NCI-H748 (cell line): ENCODE measurements around the gene NT5C.
"Not testable (repeated sequence)": the region's sequence is repeated elsewhere in the genome, so short reads cannot be mapped to it uniquely, and the experiment has no call there.

Experiments
- DNase-seq: peaks from one replicate; lab custom pipeline; 2025; ENCODE audit not compliant: unreplicated experiment; lab: John Stamatoyannopoulos, UW

The NT5C gene

DNA sequence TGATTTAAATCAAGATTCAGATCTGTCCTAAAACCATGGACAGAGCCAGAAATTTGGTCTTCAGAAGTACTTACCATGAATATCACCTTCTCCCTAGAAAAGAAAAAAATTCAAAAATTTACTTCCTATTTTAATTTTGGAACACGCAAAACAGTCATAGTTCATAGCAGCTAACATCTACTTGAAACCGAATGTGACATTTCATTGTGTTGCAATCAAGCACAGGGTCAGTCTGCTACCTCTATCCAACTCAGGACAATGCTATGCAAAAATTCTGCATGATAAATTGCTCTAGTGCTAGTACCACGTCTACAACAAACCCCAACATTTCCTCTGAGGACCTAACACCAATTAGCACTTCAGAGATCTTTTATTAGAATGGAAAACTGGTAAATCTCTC is 15.1 kb upstream of the NT5C start:
- no peak for DNase-seq

DNA sequence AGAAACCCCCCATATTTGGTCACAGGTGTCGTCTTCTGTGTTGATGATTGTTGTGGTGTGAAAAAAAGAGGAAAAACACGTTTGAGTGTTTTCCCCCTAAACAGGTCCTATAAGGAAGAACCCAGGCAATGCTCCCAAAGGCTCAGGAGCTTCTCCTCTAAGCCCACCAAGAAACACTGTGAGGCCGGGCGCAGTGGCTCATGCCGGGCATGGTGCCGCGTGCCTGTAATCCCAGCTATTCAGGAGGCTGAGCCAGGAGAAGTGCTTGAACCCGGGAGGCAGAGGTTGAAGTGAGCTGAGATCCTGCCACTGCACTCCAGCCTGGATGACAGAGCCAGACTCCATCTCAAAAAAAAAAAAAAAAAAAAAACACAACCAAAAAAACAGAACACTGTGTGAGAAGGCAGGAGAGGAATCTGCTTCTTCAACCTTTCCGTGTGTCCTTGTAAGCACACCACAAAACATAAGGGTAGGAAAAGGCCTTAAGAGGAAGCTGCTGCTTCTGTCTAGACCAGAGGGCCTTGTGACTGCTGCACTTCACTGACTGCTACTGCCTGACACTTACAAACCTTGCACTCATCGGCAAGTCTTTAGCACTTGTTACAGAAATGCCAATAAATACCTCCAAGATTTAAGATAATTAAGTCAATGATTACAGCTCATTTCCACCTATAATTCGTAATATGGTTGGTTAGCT is 13.4 kb upstream of the NT5C start:
- no peak for DNase-seq

DNA sequence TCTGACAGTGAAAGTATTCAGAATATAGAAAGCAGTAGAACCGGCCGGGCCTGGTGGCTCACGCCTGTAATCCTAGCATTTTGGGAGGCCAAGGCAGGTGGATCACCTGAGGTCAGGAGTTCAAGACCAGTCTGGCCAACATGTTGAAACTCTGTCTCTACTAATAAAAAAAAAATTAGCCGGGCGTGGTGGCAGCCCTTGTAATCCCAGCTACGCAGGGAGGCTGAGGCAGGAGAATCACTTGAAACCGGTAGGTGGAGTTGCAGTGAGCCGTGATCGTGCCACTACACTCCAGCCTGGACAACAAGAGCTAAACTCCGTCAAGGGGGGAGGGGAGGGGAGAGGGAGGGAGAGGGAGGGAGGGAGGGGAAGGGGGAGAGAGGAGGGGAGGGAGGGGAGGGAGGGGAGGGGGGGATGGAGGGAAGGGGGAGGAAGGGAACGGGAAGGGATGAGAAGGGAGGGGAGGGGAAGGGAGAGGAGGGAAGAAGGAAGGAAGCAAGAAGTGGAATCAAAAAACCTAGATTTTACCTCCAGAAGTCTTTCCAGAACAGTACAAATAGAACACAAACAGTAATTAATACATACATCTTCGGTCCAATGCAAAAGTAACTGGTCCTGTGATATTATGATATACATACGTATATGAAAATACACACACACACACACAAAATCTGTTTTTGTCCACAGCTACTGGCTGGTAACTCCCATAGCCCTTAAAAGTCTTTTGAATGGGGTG is 10.9 kb upstream of the NT5C start:
- DNase-seq = no peak

DNA sequence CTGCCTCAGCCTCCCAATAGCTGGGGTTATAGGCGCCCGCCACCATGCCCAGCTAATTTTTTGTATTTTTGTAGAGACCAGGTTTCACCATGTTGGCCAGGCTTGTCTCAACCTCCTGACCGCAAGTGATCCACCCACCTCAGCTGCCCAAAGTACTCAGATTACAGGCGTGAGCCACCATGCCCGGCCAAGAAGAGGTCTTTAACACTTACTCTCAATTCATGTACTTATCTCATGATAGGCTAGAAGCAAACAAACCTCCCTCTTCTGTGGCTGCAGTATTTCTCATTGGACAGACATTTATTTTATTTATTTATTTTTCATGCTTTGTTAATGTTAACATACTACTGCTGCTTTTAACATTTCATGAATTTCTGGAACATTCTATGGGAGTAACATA is 7.0 kb upstream of the NT5C start:
- no peak for DNase-seq

DNA sequence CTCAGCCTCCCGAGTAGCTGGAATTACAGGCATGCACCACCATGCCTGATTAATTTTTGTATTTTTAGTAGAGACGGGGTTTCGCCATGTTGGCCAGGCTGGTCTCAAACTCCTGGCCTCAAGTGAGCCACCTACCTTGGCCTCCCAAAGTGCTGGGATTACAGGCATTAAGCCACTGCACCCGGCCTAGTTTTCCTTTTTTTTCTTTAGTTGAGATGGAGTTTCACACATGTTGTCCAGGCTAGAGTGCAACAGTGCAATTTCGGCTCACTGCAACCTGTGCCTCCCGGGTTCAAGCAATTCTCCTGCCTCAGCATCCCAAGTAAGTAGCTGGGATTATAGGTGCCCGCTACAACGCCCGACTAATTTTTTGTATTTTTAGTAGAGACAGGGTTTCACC is 6.2 kb upstream of the NT5C start:
- not testable (repeated sequence) for DNase-seq

DNA sequence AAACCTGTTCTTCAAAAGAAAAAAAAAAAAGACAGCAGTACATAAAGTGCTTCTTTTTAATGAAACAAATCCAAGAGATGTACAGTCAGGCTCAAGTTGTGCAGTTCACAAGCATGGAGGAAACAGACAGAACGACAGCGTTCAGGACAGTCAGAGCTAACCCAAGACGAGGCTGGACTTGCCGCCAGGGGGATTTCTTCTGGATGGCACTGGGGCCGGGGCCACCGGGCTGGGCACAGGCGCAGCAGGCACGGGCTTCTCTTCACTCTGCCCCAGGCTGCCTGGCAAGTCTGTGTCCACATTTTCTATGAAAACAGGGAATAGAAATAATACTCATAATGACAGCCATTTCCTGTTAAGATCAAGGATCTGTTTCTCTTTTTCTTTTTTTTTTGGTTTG is 4.4 kb upstream of the NT5C start:
- DNase-seq = no peak

DNA sequence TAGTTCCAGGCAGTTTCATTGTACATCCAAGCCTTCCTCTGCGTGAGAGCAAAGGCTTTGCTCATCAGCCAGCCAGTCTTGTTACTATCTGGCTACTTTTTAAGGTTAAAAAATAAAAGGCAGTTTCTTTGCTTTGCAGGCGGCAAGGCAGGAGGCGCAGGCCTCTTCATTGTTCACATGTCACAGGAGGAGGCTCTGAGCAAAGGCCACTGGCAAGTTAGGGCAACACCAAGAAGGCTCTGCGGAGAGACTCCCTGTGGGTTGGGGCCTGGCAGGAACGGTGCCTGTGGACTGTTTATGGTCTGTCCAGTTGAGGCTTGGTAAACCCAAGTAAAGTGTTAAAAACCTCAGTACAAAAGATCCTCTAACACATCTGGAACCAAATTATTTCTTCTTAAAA is 3.9 kb upstream of the NT5C start:
- no peak for DNase-seq

DNA sequence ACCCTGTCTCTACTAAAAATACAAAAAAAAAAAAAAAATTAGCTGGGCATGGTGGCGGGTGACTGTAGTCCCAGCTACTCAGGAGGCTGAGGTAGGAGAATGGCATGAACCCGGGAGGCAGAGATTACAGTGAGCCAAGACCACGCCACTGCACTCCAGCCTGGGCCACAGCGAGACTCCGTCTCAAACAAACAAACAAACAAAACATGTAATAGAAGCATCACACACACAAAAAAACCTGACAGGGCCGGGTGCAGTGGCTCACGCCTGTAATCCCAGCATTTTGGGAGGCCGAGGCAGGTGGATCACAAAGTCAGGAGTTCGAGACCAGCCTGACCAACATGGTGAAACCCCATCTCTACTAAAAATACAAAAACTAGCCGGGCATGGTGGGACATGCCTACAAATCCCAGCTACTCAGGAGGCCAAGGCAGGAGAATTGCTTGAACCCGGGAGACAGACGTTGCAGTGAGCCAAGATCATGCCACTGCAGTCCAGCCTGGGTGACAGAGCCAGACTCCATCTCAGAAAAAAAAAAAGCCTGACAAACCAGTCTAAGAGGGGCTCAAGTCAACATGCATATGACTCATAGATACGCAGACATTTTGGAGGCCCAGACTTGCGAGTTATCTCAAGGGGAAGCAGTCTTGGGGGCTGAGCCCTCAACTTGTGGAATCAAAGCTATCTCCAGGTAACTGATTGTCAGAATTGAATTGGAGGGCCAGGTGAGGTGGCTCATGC is 2.2 kb upstream of the NT5C start:
- DNase-seq = not testable (repeated sequence)

DNA sequence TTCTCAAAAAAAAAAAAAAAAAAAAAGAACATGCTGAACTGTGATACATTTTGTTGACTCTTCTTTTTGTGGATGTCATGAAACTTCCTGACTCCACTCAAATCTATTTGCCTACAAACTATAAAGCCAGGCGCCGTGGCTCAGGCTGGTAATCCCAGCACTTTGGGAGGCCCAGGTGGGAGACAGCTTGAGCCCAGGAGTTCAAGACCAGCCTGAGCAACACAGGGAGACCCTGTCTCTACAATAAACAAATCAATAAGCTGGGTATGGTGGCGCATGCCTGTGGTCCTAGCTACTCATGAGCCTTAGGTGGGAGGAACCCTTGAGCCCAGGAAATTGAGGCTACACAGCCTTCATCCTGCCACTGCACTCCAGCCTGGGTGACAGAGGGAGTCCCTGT is 1.5 kb upstream of the NT5C start:
- DNase-seq = no peak

DNA sequence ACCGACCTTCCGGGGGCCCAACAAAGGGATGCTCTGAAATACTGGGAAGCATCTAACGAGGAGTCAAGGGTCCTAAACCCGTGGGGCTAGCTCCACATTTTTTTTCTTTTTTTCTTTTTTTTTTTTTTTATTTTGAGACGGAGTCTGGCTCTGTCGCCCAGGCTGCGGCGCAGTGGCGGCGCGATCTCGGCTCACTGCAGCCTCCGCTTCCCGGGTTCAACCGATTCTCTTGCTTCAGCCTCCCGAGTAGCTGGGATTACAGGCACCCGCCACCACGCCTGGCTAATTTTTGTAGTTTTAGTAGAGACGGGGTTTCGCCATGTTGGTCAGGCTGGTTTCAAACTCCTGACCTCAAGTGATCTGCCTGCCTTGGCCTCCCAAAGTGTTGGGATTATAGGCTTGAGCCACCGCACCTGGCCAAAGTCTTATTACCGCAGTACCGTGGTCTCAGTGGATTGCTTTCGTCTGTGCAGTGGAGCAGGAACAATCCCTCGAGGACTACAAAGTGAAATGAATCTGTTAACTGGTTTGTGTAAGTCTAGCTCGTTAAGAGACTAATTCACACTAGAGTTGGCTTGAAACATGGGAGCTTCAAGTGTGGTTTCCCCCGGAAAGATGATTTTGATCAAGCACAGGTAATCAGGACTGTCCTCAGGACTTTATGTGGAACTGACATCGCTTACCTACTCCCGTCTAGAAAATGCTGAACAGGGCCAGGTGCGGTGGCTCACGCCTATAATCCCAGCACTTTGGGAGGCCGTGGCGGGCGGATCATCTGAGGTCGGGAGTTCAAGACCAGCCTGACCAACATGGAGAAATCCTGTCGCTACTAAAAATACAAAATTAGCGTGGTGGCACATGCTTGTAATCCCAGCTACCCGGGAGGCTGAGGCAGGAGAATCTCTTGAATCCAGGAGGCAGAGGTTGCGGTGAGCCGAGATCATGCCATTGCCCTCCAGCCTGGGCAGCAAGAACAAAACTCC is 767 bp upstream of the NT5C start:
- not testable (repeated sequence) for DNase-seq

DNA sequence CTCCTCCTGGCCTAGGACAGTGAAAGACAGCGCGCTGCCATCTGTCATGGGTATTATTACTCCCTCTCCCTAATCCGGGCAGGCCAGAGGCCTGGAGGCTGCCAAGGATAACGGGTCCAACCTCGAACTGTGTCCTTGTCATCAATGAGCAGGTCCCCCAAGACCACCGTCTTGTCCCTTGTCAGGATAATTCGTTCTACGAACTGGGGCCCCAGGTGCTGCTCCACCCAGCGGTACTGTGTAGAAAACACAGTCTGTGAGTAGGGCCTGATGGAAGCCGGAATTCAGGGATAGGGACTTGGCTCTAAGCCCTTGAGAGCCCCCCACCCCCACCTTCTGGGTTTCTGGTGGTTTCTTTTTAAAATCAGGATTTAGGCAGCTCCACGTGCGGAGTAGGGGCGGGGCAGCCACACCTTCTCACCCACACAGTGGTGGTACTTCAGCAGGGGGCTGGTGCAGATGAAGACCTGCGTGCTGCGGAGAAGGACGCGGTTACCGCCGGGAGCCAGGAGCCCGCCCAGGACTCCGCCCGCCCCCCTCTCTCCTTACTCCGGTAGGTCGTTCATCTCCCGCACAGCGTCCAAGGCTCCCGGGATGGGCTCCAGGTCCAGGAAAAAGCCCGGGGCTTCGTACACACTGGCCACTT is 787 bp downstream of the NT5C start:
- DNase-seq = peak; percentile 52

DNA sequence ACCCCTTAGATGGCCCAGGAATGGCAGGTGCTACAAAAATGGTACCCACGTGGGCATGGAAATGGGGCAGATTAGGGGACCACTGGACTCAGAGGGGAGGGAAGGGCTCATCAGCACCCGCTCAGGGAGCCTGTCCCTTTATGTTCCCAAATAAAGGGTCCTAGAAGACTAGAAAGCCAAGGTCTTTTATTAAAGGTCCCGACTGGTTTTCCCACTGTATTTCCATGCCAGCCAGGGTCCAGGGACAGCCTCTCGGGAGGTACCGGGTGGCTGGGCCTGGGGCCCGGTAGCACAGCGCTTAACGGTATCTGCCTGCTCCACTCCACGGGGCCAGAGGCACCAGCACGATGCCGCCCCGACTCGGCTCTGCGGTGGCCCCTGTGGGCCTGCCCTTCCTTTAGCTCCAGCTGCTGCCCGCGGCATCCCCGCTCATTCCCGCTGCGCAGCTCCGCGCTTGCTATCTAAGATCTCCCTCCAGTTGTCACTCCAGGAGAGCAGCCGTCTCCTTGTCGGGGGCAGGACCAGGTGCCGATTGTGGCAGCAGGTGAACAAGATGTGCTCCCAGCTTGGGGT is 1.4 kb downstream of the NT5C start:
- DNase-seq = no peak

DNA sequence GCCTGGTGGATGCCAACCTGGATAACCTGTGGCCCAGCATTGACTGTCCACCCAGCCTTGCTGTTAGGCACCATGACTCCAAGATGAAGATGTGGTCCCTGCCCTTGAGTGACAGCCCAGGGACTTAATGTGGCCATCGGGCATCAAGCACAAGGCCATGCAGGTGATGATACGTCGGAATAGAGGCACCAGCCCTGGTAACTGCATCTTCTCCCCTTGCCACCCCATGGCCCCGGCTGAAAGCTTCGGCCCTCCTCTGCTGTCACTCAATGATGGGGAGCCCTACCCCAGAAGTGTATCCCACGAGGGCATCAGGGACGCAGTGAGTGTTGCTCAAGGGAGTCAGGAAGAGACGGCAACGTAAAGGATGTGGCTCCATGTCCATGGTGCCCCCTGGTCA is 2.0 kb downstream of the NT5C start:
- no peak for DNase-seq

DNA sequence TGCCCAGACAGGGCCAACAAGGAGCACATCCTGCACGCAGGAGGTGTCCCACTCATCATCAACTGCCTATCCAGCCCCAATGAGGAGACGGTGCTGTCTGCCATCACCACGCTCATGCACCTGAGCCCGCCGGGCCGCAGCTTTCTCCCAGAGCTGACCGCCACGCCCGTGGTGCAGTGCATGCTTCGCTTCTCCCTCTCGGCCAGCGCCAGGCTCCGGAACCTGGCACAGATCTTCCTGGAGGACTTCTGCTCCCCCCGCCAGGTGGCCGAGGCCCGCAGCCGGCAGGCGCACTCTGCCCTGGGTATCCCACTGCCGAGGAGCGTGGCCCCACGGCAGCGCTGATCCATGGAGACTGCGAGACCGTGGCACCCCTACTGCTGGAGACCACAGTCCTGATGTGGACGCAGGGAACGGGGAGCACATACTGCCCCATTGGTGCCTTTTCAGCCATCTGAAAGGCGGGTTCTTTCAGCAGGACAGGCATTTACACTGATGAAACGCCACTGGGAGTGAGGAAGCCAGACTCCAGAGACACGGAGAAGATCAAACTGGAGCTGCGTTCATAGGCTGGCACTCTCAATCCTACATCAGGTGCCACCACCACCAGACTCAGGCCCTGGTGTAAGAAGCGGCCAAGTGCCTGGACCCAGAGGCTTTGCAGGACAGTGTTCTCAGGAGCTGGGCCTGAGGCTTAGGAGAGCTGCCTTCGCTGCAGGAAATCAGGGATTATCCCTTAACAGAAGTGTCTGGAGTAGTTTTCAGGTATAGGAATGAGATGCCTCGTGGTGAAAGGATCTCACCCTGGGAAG is 2.6 kb downstream of the NT5C start:
- DNase-seq = no peak

DNA sequence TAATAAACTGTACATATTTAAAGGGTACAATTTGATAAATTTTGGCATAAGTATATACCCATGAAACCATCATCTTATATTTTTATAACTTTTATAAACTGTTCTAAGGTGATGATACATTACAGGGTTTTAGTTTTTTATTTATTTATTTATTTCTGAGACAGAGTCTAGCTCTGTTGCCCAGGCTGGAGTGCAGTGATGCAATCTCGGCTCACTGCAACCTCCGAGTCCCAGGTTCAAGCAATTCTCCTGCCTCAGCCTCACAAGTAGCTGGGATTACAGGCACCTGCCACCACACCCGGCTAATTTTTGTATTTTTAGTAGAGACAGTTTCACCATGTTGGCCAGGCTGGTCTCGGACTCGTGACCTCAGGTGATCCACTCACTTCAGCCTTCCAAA is 3.6 kb downstream of the NT5C start:
- not testable (repeated sequence) for DNase-seq

DNA sequence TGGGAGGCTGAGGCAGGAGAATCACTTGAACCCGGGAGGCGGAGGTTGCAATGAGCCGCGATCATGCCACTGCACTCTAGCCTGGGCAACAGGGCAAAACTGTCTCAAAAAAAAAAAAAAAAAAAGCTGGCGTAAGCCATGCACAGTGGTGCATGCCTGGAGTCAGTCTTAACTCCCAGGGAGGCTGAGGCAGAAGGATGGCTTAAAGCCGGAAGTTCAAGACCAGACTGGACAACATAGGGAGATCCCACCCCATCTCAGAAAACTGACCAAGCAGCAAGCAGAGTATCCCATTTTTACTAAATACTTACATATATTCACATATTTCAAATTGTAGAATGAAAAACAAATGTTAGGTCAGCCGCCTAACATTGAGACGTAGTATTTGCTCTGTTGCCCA is 4.6 kb downstream of the NT5C start:
- DNase-seq = no peak

DNA sequence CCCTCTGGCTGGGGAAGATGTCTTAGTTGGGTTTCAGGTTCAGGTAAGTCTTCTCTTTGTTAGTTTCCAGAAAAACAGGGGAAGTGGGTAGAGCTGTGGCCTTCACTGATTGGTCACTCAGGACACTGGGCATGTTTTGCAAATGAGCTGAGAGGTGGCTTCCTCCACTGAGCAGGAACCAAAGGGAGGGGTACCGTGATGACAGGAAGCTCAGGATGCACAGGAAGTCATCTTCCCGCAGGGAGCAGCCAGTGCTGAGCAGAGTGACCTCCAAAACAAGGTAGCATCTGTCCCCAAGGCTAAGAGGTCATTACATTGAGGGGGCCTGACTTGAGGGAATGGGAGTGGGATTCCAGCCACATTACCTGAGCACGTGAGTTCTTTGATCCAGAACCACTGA is 5.6 kb downstream of the NT5C start:
- no peak for DNase-seq

DNA sequence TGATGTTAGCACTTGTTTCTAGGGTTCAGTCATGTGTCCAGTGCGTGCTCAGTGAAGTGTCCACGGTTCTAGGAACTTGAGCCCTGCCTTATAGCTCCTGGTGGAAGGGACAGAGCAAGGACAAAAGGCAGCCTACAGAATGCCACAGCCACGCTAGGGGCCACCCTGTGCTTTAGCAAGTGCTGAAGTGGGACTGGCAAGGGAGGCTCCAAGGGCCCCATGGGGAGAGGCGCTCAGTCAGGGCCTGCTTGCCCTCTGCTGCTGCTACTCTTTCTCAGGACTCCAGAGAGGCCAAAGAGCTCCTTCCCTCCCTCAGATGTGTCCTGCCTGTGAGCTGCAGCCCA is 6.8 kb downstream of the NT5C start:
- DNase-seq = no peak

DNA sequence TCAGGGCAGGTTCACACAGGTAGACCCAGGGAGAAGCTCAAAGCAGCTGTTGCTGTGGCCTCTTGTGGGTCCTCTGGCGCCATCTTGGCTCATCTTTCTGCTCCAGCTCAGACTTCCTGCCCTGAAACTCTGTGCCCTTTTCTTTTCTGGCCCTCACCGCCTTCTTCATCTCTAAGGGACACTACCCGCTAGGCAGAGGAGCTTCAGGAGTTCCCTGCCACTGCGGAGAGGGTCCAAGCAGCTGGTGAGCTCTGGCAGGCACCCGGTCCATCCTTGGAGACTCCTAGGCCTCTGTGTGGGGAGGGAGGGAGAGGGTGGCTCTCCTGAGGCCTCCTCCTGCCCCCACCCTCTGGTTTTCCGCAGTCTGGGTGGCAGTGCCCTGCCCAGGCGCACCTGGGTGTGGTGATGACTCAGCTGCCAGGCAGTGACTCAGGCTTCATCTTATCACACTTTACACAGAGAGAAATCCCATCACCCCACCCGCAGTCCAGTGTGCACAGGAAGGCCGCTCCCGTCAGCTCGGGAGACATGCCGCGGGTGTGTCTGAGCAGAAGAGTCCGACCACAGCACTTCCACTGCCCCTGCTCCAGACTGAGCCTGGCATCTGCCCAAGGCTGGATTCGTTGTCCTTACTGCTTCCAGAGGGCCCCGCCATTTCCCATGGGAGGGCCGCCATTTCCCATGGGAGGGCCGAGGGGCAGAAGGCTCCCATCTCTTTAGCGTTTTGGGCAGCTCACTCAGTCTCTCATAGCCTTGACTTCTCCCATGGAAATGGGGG is 7.3 kb downstream of the NT5C start:
- DNase-seq = peak; percentile 17
